Suppressor macrophage treated with lipopolysaccharide for 4 hours (primary cell): ENCODE data around the gene HSPA14.
A peak's percentile ranks its signal among the peaks of the same experiment; 100 is the strongest.
"Not testable (repeated sequence)": the region's sequence is repeated elsewhere in the genome, so short reads cannot be mapped to it uniquely, and the experiment has no call there.

Experiments used
- DNase-seq: peaks from one replicate; pipeline ENCODE4 v3.0.0-alpha.2; 2020

The HSPA14 gene

DNA sequence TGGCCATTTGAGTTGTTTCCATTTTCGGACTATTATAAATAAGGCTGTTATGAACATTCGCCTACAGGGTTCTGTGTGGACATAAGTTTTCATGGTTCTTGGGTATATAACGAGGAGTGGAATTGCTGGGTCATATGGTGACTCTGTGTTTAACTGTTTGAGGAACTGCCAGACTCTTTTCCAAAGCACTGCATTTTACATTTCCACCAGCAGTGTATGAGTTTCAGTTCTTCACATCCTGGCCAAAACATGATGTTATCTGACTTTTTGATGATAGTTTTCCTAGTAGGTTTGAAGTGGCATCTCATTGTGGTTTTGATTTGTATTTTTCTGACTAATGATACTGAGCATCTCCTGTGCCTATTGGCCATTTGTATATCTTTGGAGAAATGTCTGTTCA, 46.0 kb downstream of the HSPA14 start:
- DNase-seq, result peak; percentile 27

DNA sequence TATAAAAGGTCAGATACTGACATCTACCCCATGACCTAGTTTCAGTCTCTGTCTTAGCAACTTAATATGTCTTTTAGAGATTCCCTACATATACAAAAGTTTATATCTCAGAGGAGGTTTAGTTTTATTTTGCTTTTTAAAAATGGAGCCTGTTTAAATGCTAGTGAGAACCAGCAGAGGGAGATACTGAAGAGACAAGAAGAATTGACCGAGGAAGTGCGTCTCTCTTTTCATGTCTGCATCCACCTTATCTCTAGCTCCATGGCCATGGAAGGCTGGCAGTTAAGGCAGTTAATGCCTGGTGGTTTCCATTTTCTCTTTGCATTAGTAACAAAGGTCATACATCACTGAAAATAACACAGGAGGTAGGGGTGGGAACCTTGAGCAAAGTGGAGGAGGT, 51.2 kb downstream of the HSPA14 start:
- peak; percentile 6 for DNase-seq

DNA sequence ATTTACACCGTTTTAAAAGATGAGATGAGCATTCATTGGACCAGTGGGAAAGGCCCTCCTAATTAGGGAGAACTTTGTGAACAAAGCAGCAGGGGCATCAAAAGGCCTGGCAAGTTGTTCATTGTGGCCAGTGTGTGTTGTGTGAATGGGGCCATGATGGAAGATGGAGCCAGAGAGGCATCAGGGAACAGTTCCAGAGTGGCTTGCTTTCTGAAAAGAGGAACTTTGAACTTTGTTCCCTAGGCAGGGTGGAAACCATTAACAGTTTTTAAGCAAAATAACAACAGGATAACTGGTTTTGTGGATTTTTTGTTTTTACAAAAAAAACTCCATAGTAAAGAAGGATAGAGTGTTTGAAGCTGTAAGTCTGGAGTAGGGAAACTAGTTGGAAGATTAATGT, 53.0 kb downstream of the HSPA14 start:
- no peak for DNase-seq

DNA sequence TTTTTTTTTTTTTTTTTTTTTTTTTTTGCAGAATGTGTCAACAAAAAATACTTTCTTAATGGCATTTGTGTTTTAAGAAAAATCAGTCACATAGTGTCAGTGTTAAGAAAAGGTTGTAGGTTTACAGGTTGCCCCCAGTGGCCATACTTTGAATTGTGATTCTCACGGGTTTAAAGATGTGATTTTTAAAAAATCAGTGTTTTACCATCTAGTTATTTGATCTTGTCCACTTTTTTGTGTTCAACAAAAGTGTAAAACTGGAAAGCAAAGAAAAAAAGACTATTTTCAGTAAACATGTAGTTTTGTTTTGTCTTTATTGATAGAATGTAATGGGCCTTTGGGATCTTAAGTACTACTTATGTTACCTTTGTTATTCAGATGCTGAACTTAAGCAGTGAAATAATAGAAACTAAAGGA, 66.2 kb downstream of the HSPA14 start:
- DNase-seq, result peak; percentile 23

DNA sequence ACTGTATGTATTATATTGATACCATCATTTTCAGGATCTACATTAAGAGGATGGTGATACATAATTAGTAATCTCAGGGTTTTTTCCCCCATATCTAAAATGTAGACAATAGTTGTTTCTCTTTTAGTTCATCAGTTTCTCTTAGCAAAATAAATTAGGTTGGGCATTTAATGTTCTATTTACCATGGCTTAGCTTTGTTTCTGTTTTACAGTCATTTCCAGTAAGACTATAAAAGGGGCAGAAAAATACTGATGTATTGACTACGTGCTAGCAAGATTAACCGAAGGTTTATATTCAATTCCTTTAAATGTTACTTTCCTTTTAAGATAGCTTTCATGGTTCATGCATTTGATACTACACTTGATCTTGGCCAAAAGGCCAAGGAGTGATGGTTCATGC, 66.8 kb downstream of the HSPA14 start:
- DNase-seq, result no peak

DNA sequence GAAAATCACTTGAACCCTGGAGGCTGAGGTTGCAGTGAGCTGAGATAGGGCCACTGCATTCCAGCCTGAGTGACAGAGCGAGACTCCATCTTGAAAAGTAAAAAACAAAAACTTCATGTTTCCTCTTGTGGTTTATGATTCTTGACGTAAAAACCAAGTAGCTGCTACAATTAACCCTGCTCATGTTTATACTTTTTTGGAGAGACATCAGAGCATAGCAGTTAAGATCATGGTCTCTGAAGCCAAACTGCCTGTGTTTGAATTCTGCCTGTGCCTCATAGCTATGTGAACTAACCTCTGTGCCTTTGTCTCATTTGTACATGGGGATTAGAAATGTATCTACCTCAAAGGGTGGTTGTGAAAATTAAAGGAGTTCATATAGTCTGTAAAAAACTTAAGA, 67.8 kb downstream of the HSPA14 start:
- no peak for DNase-seq

DNA sequence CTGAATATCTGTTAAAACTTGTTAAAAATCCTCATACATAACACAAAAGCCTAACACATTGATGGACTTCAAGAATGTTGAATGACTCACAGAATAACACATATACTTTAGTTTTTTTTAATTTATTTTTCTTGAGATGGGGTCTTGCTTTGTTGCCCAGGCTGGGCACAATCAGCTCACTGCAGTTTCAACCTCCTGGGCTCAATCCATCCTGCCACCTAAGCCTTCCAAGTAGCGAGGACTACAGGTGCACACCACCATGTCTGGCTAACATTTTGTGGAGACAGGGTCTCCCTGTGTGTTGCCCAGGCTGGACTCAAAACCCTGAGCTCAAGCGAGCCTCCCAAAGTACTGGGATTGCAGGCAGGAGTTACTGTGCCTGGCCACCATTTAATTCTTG, 68.7 kb downstream of the HSPA14 start:
- no peak for DNase-seq

DNA sequence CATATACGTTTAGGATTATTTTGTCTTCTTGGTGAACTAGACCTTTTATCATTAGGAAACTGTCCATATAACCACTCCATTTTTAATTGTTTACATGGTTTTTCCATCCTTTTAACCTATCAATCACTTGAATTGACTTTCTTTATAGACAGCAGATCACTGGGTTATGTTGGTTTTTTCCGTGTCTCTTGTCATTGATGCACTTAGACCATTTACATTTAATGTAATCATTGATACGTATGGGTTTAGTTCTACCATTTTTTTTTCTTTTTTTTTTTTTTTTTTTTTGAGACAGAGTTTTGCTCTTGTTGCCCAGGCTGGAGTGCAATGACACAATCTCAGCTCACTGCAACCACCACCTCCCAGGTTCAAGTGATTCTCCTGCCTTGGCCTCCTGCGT, 69.5 kb downstream of the HSPA14 start:
- not testable (repeated sequence) for DNase-seq

DNA sequence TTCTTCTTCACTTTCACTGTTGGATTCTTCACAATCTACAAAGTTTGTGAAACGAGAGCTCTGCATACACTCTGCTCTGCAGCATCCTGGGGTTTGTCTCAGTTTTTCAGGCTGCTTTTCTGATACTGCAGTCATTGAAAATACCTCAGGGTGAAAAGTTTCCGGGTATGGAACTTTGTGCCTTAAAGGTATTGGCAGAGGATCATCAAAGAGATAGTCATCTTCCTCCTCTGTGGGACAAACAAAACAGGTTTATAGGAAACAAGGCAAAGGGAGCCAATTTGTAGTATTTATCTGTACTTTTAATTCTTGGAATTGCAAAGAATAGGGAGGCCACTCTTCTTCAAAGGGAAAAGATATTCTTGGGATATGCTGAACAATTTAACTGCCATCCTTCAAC, 71.0 kb downstream of the HSPA14 start:
- DNase-seq, result no peak

DNA sequence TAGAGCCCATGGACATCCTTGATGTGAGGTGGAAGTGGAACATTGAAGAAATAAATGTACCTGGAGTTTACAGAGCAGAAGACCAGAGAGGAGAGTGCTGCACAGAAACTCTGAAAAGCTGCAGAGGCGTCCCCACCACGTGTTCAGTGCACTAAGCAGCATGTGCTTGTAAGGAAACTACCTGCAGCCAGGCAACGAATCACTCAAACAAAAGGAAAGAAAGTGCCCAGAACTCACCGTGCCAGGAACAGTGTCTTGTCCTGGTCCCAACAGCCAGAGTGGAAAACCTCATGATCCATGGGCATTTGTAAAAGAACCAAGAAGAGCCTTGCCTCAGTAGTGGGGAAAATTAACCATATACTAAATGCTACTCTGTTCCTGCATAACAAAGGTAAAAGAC, 72.8 kb downstream of the HSPA14 start:
- DNase-seq, result no peak

DNA sequence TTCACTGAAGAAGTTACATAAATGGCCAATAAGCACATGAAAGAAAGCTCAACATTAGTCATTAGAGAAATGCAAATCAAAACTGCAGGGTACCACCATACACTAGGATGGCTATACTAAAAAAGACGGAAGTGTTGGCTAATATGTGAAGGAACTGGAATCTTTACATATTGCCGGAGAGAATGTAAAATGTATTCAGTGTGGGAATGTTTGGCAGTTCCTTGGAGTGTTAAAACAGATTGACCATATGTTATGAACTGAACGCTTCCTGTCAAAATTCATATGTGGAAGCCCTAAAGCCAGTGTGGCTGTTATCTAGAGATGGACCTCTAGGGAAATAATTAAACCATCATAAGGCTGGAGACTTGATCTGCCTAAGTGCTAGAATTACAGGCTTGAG, 73.7 kb downstream of the HSPA14 start:
- DNase-seq, result no peak

DNA sequence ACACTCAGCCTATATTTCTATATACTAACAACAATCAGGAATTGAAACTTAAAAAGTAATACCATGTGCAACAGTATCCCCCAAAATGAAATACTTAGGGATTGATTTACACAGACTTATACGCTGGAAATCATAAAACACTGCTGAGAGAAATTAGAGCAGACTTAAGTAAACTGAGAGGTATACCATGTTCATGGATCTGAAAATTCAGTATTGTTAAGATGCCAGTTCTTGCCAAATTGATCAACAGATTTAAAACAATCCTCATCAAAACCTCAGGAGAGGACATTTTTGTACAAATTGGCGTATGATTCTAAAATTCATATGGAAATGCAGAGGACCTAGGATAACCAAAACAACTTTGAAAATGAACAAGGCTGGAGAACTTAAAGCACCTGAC, 78.5 kb downstream of the HSPA14 start:
- DNase-seq, result no peak

DNA sequence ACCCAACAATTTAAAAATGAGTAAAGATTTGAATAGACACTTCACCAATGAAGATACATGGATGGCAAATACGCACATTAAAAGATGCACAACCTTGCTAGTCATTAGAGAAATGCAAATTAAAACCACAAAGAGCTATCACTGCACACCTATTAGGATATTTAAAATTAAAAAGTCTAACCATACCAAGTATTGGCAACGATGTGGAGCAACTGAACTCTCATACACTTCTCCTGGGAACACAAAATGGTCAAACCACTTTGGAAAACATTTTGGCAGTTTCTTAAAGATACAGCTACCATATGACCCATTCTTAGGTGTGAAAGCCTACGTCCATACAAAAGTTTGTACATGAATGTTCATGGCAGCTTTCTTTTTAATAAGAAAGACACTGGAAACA, 79.7 kb downstream of the HSPA14 start:
- no peak for DNase-seq

DNA sequence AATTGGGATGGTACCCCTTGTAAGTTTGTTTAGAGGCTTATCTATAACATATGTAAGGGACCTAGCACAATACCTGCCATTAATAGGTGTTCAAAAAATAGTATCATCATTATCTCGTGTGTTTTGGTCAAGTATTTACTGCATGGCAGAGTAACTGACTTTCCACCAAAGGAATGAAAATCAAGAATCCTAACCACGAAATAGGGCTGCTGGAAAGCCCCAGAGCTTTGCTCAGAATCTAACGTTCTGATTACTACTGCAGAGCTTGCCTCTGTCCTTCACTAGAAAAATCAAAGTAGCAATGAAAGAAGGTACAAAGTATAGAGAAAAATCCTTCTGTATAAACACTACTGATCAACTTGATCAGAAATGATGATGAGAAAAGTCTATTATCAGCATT, 80.9 kb downstream of the HSPA14 start:
- DNase-seq, result no peak
